Measurements from ENCODE around the gene PPP2R3C.

GRCh38 chr14:35079742-35080141 is 42.0 kb downstream of the PPP2R3C start:
- TF ChIP-seq EZH2 (IDR thresholded peaks at IDR 0.05; ENCODE audit: borderline replicate concordance, insufficient read depth, low read length, poor library complexity, severe bottlenecking) (no peak), CTCF (IDR thresholded peaks at IDR 0.05; ENCODE audit: poor library complexity, severe bottlenecking) (no peak), RAD21 (conservative IDR thresholded peaks at IDR 0.05) (no peak), REST (IDR thresholded peaks at IDR 0.05; ENCODE audit: borderline replicate concordance) (no peak)
